ENCODE measurements around the gene UNK. TPM values are rescaled to one million over a fixed set of nuclear protein-coding genes. Genes with fewer than 3 reads are reported as not detected.

Gene UNK
- total and polyA plus RNA-seq, 2 of the 13 experiments (the other 11 are each of a cell fraction or from before 2014, with no cell fraction given), result 31.6 to 33.0 TPM

- TF ChIP-seq SNAPC4 (CRISPR knock-in tag; IDR thresholded peaks at IDR 0.05) (peak; percentile 76; the same call in 1 of the 2 replicates), THYN1 (CRISPR knock-in tag; IDR thresholded peaks at IDR 0.05; ENCODE audit: borderline replicate concordance, low read depth) (0 out of 2 replicates have a peak, but pooled peaks have one; percentile 18), KAT2B (IDR thresholded peaks at IDR 0.05; ENCODE audit: borderline replicate concordance, low read depth, low read length) (no peak), ZNF670 (CRISPR knock-in tag; IDR thresholded peaks at IDR 0.05; ENCODE audit: borderline replicate concordance) (no peak), PHF21A (CRISPR knock-in tag; IDR thresholded peaks at IDR 0.05) (peak; percentile 99), ZNF792 (CRISPR knock-in tag; IDR thresholded peaks at IDR 0.05) (peak; percentile 92), TGIF2 (CRISPR knock-in tag; IDR thresholded peaks at IDR 0.05) (peak; percentile 39; the same call in 1 of the 2 replicates), MIER2 (CRISPR knock-in tag; IDR thresholded peaks at IDR 0.05) (0 out of 2 replicates have a peak, but pooled peaks have one; percentile 41), ZNF550 (CRISPR knock-in tag; IDR thresholded peaks at IDR 0.05; ENCODE audit: borderline replicate concordance) (no peak), RFX1 (IDR thresholded peaks at IDR 0.05) (peak; percentile 87), ZKSCAN1 (IDR thresholded peaks at IDR 0.05; ENCODE audit: low read length) (no peak), ZBTB3 (CRISPR knock-in tag; IDR thresholded peaks at IDR 0.05; ENCODE audit: borderline replicate concordance, low read depth) (0 out of 2 replicates have a peak, but pooled peaks have one; percentile 50), FOXC1 (CRISPR knock-in tag; IDR thresholded peaks at IDR 0.05; ENCODE audit: borderline replicate concordance) (peak; percentile 76), ZNF850 (CRISPR knock-in tag; conservative IDR thresholded peaks at IDR 0.05) (no peak), ETV6 (CRISPR knock-in tag; conservative IDR thresholded peaks at IDR 0.05) (peak; percentile 64; the same call in 1 of the 2 replicates), POLR2A (IDR thresholded peaks at IDR 0.05; ENCODE audit: insufficient read depth in 1 of 2, low read depth in 2 of 2, low read length in 2 of 2) (peak in 1 of 2 experiments; percentile 84; a peak in 2 of 4 replicates), NFYB (CRISPR knock-in tag; IDR thresholded peaks at IDR 0.05) (no peak; the same call in 1 of the 2 replicates), TFE3 (CRISPR knock-in tag; IDR thresholded peaks at IDR 0.05) (peak; percentile 80), RCOR2 (CRISPR knock-in tag; IDR thresholded peaks at IDR 0.05) (peak; percentile 54), ZNF639 (CRISPR knock-in tag; conservative IDR thresholded peaks at IDR 0.05) (peak; percentile 46; the same call in 1 of the 2 replicates), ZNF354B (CRISPR knock-in tag; IDR thresholded peaks at IDR 0.05) (0 out of 2 replicates have a peak, but pooled peaks have one; percentile 71), POLR2AphosphoS2 (IDR thresholded peaks at IDR 0.05; ENCODE audit: low read depth, low read length) (no peak; the same call in 1 of the 2 replicates), ZNF431 (CRISPR knock-in tag; IDR thresholded peaks at IDR 0.05; ENCODE audit: borderline replicate concordance, low read depth) (peak; percentile 97)
Measured at GRCh38 chr17:75872434-75873351, 88.1 kb downstream of the UNK start (continued).

All from HepG2 (cell line).